ENCODE results near the gene CHN1. TPM values are rescaled to one million over a fixed set of nuclear protein-coding genes. Genes with fewer than 3 reads are reported as not detected.
A peak's percentile ranks its signal among the peaks of the same experiment; 100 is the strongest.

The CHN1 gene
- total RNA-seq, 1 donor from 2014 or later, result 7.2 TPM

DNA sequence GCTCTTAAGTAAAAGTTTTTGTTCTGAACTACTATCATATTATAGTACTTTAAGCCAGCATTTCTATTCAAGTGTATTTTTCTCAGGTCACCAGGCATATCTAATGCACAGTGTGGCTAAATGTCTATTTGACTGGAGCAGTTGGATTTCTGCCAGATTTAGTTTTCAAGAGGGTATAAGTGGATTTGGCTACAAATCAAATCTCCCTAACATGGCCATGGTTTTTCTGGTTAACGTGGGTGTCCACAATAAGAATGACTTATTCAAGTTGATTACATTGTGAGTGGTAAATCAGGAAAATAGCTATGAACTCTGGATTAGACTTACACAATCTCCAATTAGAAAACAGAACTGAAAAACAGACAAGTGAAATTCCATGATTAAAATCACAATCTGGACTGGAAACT is 5.7 kb upstream of the CHN1 start:
- DNase-seq (ENCODE audit: low read depth), result peak; percentile 33

- no peak for DNase-seq (ENCODE audit: low read depth)
Measured at GRCh38 chr2:175009917-175010621, 4.9 kb upstream of the CHN1 start.

GRCh38 chr2:175008801-175009495 is 3.8 kb upstream of the CHN1 start:
- no peak for DNase-seq (ENCODE audit: low read depth)

GRCh38 chr2:175008009-175008408 is 2.8 kb upstream of the CHN1 start:
- DNase-seq (ENCODE audit: low read depth), result no peak

DNA sequence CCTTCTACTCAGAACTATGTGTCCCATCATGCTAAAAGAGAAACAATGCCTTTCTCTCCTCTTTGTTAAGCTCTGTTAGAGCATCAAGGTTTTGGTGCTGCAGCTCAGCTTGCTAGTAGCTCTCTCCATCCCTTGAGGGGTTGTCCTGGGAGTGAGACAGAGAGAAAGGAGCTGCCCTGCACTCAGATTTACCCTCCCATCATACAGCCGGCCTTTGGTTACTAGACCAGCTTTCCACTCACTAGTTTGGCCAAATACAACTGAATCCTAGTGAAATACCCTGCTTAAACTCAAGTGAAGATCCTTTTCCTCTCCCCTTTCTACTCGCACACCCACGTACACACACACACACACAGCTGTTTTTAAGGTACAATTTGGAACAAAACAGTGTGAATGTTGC is 2.3 kb upstream of the CHN1 start:
- DNase-seq (ENCODE audit: low read depth), result no peak

DNA sequence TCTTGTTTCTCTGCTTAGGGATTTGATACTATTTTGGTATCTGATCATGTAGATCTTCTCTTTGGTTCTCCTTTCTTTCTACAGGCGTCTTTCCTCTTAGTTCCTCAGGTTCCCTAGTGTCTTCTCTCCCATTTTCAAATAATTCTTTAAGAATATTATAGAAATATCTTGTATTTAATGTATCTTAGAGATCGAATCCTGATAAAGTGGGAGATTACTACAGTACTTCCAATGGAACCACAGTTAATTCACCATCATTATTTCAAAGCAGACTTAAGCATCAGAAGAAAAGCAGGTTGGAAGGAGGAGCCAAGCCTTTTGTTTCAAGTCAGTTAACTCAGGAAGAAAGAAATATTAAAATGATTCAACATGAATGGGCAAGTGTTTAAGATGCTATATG is 1.1 kb upstream of the CHN1 start:
- no peak for DNase-seq (ENCODE audit: low read depth)

DNA sequence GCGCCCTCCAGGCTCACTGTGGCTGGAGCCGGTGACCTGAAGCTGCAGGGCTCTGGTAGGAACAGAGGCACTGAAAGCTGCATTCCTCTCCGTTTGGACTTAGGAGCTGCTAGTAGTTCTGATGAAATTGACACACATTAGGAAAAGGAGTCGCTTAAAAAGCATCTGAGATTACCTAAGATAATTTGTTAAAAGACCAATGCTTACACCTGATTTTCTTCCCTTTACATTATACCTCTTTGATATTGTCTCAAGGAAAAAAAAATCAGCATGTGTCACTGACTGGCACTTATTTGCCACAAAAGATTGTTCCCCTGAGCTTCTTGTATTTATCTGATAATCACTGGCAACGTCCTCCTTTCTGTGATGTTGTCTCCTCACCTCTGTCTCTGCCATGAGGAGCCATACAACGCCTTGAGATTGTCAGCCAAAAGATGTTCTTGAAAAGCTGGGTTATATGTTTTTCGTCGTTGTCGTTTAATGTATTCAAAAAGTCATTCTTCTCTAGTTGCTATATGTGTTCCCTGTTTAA is 618 bp upstream of the CHN1 start:
- DNase-seq (ENCODE audit: low read depth), result peak; percentile 21

GRCh38 chr2:175004730-175004979 is 526 bp downstream of the CHN1 start:
- DNase-seq (ENCODE audit: low read depth), result no peak

DNA sequence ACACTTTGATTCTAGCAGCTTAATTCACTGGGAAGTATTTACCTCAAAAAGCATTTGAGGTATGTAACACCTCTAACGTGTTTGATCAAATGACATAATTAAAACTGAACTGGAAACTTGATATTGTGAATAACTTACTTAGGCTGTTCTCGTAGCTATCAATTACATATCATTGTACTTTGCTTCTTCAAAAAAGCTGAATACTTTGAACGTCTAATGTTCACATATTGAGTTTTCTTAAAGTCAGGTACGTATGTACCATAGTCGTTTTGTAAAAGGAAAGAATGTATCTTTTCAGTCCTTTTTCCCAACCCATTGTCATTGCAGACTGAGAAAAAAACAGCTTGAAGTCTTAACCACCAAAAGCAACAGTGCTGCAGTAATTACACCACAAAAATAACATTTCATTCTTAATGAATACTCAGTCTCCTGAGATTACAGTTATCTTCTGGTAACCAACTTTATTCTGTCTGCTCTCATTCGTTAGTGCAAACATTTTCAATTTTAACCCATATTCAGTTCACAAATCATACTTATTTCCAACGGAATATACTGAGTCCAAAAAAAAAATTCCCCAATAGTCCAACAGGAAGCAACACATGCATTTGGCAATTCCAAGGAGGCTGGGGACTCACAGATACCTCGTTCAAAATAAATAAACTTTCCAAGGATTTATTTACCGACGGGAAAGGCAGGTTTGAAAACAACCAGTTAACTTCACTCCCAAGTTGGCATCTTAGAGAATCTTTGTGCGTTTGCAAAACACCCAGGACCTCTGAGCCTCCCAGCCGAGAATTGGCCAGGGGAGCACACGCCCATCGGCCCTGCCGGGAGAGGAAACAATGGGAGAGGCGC is 1.1 kb downstream of the CHN1 start:
- no peak for DNase-seq (ENCODE audit: low read depth)

GRCh38 chr2:175002547-175003274 is 2.5 kb downstream of the CHN1 start:
- DNase-seq (ENCODE audit: low read depth), result no peak

GRCh38 chr2:175001566-175001965 is 3.6 kb downstream of the CHN1 start:
- peak; percentile 24 for DNase-seq (ENCODE audit: low read depth)

DNA sequence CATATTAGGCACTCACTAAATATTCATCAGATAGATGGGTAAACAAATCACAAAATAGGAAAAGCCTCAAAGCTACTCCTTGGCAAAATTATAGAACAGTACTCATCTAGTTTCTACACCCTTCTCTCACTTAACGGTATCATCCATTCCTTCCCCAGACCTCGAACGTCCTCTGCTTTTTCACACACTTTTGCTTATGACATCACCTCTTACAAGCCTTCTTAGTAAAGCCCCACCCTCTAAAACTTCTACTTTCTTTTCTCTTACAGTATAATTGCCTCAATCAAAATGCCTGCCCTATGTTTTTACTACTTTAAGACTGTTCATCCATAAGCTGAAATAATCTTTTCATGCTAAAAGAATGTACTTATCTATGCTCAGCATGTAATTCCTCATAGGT is 8.1 kb downstream of the CHN1 start:
- DNase-seq (ENCODE audit: low read depth), result no peak

DNA sequence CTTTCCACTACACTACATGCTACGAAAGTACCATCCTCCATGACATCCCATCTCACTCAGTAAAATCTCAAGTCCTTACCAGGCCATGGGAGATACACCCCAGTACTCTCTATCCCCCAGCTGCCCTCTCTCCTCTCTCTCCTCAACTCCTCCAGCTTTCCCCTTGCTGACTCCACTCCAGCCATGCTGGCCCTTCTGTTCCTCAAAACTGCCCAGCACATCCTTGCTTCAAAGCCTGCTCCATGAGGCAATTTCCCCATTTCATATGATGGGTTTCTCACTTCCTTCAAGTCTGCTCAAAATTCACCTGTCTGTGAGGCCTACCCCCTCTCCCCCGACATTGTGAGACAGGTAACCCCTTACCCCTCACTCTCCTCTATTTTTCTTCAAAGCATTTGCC is 8.6 kb downstream of the CHN1 start:
- no peak for DNase-seq (ENCODE audit: low read depth)

DNA sequence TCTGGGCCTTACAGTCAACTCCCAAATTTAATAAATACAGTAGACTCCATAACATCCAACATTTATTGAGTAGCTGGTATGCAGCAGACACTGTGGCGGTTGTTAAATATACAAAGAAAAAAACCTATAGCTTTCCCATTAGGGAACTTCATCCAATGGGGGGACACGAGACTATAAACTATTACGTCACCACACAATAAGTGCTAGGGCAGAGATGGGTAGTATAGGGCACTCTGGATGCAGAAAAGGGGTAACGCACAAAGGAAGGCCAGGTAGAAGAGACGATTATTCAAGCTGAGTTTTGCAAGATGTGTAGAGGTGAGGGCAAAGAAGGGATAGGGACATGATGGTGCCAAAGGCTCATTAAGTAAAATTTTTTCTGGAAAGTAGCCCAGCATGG is 10.8 kb downstream of the CHN1 start:
- DNase-seq (ENCODE audit: low read depth), result no peak

GRCh38 chr2:174992886-174993285 is 12.3 kb downstream of the CHN1 start:
- DNase-seq (ENCODE audit: low read depth), result no peak

DNA sequence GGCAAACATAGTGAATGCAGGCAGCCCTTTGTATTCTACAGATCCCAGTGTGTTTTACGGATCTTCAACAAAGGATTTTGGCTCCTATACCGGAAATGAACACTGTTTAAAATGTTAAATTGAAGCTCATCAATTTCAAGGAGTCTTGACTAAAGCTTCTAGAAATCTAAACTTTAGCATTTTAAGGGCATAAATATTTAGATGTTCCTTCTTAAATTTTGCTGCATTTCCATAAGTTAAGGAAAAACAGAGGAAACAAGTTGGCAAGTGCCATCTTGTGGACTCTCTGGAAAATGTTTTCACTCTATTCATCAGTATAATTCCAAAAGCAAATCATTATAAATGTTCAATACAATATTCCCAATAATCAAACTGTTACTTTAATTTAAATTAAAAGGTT is 19.6 kb downstream of the CHN1 start:
- DNase-seq (ENCODE audit: low read depth), result peak; percentile 42

GRCh38 chr2:174984561-174984960 is 20.6 kb downstream of the CHN1 start:
- DNase-seq (ENCODE audit: low read depth), result no peak

GRCh38 chr2:174981331-174981730 is 23.9 kb downstream of the CHN1 start:
- no peak for DNase-seq (ENCODE audit: low read depth)

- DNase-seq (ENCODE audit: low read depth), result no peak
Measured at GRCh38 chr2:174979996-174980395, 25.2 kb downstream of the CHN1 start.

DNA sequence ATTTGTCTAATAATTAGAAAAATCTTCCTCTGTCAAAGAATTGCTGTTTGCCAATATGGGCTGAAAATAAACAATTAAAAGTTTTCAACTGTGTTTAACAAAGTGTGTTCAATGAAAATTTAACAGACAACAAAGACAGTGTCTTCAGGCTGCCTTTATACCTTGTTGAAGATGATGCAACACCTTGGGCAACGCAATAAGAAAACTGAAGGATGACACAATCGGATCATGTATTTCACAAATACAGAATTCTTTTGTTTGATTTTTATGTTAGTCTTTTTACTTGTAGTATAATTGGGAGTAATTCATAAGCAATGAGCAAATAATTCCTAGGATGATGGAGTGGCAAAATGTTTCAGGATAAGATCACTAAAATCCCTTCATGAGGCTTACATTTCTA is 27.8 kb downstream of the CHN1 start:
- DNase-seq (ENCODE audit: low read depth), result no peak

DNA sequence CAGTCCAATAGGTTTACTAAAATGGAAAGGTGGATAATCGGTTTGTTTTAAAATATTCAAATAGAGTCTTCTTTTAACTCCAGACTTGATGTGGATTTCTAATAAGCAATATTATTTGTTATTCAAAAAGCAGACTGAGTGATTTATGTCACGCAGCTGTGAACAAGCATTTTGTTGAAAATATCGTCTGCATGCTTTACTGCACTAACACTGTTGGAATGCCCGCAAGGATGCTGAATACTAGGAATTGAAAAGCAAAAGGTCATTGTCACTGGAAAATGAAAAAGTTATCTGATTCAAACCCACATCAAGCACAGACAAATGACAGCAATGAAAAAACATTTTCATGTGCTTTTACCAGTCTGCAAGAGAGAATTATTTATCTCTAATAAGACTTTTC is 31.1 kb downstream of the CHN1 start:
- DNase-seq (ENCODE audit: low read depth), result no peak

DNA sequence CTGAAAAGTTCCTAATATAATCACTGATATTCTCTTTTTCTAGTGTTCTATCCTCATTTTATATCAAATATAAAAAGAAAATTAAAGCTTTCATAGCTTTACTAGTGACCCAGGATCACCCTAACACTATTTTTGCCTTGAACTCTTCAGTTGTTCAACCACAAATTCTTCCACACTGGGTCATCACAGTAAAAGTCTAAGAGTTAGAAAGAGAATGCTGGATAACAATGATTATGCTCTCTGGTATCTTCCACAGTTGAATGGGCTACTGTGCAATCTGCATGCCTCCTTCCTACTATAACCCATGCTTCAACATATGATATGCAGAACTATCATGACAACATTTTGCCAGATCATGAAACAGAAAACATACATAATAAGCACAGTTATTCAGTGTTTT is 32.3 kb downstream of the CHN1 start:
- DNase-seq (ENCODE audit: low read depth), result peak; percentile 84
